Measurements from ENCODE around the gene DNAAF5.

DNAAF5 gene

GRCh38 chr7:820341-820740 is 93.8 kb downstream of the DNAAF5 start:
- no peak for DNase-seq

- no peak for DNase-seq
Observed at GRCh38 chr7:821688-822087, 95.2 kb downstream of the DNAAF5 start.

GRCh38 chr7:822692-823276 is 96.3 kb downstream of the DNAAF5 start:
- DNase-seq, result no peak

DNA sequence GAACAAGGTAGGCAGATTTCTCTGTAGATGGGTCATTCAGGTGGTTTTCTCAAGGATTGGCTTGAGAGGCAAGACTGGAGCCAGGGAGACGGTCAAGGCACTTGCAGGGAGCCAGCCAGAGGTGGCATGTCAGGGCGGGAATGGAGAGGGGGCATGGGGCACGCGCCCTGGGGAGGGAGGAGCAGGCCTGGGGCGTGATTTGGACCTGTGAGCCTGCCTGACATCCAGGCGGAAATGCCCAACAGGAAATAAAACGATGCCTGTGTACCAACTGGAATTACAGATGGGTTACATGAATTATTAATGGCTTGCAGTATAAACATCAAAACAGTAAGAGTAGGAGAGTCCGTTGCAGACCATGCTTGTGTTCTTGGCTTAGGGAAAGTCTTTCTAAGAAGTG is 97.2 kb downstream of the DNAAF5 start:
- no peak for DNase-seq

DNA sequence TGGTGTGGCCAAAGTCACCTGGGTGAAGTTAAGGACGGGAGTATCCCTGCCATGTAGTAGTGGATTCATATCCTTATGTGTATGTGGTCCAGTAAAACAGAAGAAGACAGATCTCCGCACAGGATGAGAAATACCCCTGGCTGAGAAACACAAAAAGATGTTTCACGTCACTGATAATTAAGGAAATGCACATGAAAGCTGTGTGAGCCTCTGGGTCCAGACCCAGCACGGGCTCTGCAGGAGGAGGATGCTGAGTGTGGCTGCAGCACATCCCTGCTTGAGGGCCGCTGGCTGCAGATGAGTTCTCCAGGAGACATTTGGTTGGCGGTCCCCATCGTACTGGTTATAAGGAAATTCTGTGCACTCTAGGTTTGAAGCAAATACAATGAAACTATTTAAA is 97.6 kb downstream of the DNAAF5 start:
- DNase-seq, result no peak

GRCh38 chr7:824664-825063 is 98.2 kb downstream of the DNAAF5 start:
- no peak for DNase-seq

- no peak for DNase-seq
Observed at GRCh38 chr7:825386-825785, 98.9 kb downstream of the DNAAF5 start.

DNA sequence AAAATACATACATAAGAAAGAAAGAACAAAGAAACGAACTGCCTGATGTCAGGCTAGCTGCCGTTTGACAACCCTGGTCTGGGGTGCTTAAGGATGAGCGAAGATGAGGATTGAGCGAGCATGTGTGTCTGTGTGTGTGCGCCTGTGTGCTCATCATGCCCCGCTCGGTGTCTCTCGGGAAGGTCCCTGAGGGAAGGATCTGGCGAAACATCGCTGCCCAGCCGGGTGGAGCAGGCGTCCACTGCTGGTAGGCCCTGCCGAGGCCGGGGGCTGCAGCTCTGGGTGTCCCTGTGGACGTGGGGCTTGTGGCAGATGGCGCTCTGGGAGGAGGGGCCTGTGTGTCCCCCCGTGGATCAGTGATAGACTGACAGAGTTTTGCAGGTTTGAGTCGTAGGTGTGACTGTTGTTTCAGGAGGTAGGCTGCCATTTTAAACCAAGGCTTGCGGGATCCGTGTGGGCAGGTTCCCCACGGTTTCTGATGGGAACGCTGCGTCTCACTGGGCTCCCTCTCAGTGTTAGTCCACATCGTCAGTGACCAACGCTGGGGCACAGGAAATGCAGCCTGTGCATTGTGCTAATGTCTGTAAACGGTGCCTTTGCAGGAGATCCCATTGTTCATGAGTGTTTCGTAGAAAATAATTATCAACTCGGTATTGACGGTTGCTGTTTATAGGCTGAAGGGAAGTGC is 99.9 kb downstream of the DNAAF5 start:
- DNase-seq, result no peak

- DNase-seq, result no peak
Observed at GRCh38 chr7:828793-829561, 102.5 kb downstream of the DNAAF5 start.

DNA sequence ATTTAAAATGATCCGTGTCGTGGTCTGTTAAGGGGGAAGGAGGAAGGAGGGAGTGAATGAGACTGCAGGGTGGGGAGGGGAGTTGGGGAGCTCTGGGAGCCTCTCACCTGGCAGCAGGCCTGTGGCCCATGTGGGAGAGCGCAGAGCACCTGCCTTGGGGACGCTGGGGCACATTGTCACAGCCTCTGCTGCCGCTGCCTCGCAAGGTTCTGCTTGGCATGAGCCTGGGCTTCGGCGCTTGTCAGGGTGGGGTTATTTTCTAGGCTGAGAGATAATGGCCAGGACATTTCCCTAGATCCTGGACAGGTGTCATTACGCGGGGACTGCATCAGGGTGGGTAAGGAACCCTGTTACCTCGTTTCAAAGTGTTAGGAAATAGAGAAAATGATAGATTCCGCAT is 103.6 kb downstream of the DNAAF5 start:
- DNase-seq, result no peak

DNA sequence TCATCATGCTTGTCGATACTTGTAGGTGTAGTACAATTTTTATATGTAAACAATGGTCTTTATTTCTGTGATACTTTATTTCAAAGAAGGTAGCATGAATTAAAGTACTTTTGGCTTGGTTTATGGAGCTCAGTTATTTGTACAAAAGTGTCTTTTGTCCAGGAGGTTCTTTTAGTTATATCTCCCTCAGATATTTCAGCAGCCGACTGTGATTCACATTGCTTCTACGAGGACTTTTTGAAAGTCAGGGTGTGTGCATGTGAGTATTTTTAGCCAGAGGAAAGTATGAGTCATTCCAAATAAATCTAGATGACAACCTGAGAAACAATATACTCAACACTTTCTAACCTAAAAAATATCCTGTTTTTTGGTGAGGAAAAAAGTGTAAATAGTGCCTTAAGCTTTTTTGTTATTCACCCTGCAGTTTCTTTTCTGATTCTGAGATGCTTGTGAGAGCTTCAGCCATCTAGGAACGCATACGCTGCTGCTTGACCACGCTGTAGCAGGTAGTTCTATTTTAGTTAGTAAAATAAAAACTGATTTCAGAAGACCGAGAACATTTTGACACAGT is 105.2 kb downstream of the DNAAF5 start:
- no peak for DNase-seq

DNA sequence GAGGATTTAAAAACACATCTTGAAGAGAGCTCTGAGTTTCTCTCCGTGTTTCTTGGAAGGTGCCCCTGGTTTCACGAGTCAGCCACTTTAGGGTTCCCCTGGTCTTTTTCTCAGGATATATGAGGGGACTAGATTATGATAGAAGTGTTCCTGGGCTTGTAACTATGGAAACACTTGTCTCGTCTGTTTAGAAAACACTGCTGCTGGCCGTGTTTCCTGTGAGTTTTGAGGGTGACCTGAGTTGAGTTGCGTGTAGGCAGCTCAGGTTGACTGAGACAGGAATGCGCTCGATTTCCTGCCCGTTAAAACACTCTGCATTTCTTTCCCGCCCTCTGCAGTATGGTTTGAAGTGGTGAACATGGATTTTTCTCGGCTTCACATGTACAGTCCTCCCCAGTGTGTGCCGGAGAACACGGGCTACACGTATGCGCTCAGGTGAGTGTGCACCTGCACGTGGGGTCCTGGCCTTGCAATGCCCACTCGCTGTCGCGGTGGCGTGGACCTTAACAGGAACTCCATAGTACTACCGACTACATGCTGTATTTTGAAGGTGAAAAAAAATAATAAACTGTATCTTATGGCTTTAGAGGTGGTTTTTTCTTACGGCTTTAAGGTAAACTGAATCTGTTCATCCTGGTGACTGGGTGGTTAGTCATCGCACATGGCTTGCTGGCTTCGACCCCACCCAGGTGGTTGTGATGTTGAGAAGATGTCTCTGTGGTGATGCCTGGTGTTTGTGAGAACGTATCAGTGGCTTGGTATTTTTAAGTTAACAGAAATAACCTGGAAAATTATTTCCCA is 105.9 kb downstream of the DNAAF5 start, which contains the start of gene SUN1:
Gene SUN1 (plus strand): TSS at position 310 of the 801 bp plus-strand sequence. CDS start 49 bp downstream, at position 359.
- DNase-seq, result no peak

DNA sequence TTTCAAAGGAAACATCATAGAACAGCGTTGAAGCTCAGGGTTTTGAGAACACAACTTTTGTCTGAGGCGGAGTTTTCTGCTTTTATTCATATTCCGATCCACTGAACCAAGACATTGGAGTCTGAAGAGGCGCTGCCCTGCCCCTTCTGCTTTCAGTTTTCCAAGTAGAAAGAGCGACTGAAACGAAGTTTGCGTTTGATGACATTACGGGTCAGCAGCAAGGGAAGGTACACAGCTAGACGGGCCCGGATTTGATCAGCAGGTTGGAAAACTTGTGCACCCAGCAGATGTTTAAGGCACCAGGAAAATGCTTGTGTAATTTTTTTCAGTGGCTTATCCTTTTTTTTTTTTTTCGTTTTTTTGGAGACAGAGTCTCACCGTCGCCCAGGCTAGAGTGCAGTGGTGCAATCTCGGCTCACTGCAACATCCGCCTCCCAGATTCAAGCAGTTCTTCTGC is 106.5 kb downstream of the DNAAF5 start:
- no peak for DNase-seq

GRCh38 chr7:833601-834258 is 107.2 kb downstream of the DNAAF5 start:
- no peak for DNase-seq

GRCh38 chr7:834277-834676 is 107.8 kb downstream of the DNAAF5 start:
- DNase-seq, result no peak

DNA sequence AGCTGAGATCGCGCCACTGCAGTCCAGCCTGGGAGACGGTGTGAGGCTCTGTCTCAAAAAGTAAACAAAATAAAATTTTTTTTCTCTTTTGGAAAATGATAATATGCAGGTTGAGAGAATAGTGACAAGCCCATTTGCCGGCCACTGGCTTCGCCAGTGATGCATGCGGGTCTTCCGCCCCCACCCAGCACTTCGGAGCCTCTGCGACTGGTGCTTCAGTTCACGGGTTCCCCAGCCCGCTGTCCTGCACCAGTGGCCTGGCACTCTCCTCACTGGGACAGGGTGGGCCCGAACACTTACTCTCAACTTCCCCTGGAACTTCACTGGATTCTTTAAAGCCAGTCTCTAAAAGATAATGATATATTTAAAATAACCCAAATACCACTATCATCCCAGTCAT is 108.5 kb downstream of the DNAAF5 start:
- no peak for DNase-seq

DNA sequence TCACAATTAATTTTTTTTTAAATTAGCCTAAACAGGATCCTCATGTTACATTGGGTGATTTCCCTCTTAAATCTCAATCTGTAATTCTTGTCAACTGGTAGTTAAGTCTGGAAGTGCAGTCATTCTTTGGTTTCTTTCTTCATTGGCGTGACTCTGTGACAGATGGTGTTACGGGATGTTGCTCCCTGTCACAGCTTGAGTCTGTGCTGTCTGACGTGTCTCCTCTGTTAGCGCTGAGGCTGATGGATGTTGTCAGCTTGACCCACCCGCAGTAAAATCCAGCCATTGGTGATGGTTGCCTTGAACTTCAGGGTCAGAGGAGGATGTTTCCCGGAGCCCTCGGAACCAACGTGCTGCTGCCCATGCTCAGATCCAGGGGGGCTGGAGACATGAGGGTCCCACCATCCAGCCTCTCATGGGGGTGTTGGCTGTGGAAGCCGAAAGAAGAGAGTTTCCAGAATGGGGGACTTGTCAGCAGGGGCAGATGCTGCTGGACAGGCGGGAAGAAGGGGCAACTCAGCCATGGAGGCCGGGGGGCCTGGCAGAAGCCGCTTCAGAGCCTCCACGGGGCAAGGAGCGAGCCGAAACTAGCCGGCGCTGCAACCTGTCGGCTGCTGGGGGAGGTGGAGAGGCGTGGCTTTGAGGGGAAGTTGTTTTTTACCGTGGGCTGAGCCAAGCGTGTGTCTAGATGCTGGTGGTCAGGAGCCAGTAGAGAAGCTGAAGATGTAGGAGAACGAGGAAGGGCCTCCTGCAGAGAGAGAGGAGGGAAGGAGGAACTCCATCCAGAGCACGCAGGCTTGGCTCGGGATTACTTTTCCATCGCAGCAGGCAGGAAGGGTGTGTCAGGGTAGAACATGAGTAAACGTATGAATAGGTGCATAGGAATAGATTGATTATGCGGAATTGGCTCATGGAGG is 109.2 kb downstream of the DNAAF5 start:
- DNase-seq, result no peak
